Activated naive CD8-positive, alpha-beta T cell treated with anti-CD3 and anti-CD28 coated beads, Interleukin-2, amount 50 U/mL, for 16 hours (primary cell): ENCODE measurements around the gene NF1.
"Not testable (repeated sequence)": the region's sequence is repeated elsewhere in the genome, so short reads cannot be mapped to it uniquely, and the experiment has no call there.

Source experiments
- DNase-seq: peaks from one replicate; pipeline ENCODE4 v3.0.0-alpha.2; 2020; ENCODE audit warnings: low read depth, low spot score

NF1 gene, protein sequence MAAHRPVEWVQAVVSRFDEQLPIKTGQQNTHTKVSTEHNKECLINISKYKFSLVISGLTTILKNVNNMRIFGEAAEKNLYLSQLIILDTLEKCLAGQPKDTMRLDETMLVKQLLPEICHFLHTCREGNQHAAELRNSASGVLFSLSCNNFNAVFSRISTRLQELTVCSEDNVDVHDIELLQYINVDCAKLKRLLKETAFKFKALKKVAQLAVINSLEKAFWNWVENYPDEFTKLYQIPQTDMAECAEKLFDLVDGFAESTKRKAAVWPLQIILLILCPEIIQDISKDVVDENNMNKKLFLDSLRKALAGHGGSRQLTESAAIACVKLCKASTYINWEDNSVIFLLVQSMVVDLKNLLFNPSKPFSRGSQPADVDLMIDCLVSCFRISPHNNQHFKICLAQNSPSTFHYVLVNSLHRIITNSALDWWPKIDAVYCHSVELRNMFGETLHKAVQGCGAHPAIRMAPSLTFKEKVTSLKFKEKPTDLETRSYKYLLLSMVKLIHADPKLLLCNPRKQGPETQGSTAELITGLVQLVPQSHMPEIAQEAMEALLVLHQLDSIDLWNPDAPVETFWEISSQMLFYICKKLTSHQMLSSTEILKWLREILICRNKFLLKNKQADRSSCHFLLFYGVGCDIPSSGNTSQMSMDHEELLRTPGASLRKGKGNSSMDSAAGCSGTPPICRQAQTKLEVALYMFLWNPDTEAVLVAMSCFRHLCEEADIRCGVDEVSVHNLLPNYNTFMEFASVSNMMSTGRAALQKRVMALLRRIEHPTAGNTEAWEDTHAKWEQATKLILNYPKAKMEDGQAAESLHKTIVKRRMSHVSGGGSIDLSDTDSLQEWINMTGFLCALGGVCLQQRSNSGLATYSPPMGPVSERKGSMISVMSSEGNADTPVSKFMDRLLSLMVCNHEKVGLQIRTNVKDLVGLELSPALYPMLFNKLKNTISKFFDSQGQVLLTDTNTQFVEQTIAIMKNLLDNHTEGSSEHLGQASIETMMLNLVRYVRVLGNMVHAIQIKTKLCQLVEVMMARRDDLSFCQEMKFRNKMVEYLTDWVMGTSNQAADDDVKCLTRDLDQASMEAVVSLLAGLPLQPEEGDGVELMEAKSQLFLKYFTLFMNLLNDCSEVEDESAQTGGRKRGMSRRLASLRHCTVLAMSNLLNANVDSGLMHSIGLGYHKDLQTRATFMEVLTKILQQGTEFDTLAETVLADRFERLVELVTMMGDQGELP (N-terminal part only)

DNA sequence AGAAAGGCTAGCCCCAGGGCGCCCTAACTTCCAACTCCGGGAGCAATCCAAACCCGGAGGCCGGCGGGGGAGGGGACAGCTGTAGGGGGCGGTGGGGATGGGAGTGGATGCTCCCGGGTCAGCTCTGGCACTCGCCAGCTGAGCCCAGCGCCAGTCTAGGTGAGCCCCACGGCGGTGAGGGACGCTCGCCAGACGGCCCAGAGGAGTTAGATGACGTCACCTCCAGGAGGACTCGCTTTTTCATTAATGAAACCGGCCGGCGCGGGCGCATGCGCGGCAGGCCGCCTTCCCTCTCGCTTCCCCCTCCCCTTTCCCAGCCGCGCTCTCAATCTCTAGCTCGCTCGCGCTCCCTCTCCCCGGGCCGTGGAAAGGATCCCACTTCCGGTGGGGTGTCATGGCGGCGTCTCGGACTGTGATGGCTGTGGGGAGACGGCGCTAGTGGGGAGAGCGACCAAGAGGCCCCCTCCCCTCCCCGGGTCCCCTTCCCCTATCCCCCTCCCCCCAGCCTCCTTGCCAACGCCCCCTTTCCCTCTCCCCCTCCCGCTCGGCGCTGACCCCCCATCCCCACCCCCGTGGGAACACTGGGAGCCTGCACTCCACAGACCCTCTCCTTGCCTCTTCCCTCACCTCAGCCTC lies at the start of gene NF1:
TSS of gene NF1 (plus strand) at position 378 of the 636 bp plus-strand sequence. CDS start 333 bp downstream, outside the sequence.
- peak; percentile 66 for DNase-seq

DNA sequence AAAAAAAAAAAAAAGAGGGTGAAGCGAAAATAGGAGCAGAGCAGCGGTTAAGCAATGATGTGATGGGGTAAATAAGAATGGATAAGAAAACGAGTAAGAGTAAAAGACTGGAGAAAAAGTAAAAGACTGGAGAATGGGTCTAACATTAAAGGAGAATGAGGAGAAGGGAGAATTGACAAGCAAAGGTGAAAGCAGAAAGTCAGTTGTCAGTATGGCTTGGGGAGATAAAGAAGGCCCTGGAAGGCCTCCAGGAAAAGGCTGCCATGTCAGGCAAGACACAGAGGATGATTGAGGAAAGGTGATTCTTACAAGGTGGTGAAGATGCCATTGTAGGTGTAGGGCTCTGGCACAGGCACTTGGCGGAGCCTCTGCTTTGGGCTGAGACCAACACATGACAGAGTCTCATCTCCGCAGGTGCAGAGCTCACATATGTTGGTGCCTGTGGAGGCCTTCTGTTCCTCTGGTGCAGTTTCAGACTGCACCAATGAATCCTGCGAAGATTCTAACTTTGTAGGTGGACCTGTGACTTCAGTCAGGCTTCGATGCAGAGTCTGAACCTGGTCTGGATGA lies 47.8 kb upstream of the NF1 start:
- not testable (repeated sequence) for DNase-seq

DNA sequence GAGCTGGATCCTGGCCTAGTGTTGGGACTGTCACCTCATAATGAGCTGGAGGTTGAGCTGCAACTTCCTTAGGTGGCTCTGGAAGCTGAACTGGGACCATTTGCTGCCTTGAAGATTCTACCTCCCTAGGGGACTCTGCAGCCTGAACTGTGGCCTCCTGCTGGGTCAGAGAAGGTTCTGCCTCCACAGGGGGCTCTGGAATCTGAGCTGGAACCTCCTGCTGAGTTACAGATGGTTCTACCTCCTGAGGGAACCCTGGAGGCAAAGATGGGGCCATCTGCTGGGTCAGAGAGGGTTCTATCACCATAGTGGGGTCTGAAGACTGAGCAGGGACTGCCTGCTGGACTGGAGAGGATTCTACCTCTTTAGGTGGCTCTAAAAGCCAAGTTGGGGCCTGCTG lies 46.6 kb upstream of the NF1 start:
- no peak for DNase-seq

DNA sequence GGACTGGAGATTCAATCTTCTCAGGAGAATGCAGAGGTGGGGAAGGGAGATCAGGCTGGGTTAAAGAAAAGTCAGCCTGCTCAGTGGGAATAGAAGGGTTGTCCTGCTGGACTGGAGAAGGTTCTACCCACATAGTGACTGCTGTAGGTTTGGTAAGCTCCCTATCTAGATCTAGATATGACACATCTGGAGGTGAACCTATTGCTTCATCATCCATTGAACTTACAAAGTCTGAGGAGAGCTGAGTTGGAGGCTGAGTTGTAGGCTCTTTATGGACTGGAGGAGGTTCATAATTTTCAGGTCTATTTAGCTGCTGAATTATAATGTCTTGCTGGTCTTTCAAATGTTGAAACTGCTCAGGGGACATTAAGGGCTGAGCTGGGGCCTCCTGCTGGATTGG lies 46.0 kb upstream of the NF1 start:
- no peak for DNase-seq

DNA sequence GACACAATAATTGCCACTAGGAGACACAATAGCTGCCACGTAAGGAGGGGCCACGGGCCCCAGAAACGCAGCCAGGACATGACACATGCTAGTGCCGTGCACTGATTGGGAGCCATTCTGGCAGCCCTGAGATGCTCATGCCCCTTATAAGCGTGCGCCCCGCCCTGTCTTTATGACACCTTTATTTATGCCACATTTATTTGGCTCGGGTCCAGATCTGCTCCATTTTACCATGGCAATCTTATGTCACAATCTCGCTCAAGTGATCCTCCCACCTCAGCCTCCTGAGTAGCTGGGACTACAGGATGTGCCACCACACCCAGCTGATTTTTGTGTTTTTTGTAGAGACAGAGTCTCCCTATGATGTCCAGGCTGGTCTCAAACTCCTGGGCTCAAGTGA lies 43.8 kb upstream of the NF1 start:
- DNase-seq: no peak

DNA sequence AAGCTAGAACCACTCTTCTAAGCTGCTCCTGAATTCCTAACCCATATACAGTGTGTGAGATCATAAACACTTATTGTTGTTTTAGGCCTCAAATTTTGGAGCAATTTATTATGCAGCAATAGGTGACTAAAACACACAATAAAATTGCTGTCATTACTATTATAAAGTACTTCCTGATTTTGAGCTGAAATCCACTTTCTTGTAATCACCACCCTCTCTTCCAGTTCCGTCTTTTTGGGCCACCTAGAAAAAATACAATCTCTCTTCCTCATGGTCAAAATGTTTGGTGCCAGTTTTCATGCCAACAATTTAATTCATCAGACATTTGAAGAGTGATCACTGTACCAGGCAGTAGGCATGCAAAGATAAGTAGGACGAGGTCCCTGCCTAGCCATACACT lies 43.3 kb upstream of the NF1 start:
- DNase-seq: no peak

DNA sequence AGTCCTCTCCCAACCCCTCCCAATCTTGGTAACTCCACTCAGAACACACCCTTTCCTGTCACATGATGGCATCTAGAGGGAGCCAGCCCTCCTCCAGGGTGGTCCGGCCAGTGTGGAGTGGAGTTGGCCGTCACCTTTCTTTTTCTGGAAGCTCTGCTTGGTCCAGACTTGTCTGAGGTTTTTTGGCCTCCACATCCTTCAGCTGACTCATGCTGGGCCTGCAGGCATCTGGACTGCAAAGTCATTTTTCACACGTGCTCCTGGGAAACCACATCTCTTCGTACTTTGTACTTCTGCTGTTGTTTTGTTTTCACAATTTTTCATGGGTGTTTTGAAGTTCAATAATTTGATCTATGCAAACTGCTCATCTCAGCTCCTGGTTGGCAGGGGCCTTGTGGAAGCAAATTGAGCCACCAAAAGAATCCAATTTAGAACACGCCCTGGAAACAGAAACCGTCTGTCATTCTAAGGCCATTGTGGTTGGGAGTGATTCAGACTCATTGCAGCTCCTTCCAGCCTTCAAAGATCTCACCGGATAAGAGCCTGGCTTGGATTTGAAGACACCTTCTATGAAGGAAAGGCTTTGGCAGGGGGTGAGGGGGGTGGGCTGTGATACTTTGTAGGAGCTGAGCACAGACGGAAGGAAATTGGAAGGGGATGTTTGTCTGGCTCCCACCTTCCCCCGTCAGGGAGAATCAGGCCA lies 42.4 kb upstream of the NF1 start:
- DNase-seq: no peak

DNA sequence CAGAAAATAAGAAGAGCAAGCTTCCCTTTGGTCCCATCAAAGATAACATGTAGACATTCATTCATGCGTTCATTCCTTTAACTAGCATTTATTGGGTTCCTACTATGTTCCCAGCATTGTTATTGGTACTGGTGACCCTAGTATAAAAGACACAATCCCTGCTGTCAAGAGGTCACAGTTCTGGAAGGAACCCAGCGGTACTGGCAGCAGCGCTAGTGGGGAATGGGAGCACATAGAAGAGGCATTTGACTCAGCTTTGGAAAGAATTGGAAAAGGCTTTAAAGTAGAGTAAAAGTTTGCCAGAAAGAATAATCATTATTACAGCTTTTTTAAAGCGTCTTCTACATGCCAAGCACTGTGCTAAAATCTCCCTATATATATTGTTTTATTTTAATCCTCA lies 41.7 kb upstream of the NF1 start:
- no peak for DNase-seq

DNA sequence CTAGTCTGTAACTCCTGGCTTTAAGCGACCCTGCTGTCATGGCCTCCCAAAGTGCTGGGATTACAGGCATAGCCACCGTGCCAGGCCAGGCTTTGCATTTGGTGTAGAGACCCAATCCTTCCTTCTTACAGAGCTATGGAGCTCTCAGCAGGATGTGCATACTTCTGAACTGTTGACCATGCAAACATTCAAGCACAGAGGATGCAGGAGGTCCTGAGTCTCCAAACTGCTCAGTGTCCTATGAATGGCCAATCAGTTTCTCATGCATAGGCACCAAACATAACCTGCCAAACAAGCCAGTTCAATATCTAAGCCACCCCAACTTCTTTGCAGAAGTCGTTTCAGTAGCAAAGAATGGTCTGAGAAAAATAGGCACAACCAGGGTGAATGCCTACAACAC lies 40.0 kb upstream of the NF1 start:
- DNase-seq: no peak

DNA sequence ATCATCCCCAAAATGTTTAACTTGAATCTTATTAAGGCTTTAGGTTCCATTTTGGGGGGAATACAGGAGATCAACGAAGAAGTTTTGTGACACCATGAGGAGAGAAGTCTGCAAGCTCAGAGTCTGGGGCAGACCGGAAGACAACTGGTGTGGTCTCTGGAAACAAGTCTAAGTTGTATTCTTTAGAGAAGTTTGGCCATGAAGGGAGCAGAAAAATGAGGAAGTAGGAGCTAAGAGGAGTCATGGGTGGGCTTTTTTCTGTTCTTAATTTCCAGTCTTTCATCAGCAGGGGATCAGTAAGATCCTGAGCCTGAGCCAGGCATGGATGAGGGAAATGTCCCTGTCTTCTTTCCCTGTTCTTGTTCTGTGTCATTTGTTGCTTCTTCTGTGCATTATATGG lies 35.8 kb upstream of the NF1 start:
- no peak for DNase-seq

DNA sequence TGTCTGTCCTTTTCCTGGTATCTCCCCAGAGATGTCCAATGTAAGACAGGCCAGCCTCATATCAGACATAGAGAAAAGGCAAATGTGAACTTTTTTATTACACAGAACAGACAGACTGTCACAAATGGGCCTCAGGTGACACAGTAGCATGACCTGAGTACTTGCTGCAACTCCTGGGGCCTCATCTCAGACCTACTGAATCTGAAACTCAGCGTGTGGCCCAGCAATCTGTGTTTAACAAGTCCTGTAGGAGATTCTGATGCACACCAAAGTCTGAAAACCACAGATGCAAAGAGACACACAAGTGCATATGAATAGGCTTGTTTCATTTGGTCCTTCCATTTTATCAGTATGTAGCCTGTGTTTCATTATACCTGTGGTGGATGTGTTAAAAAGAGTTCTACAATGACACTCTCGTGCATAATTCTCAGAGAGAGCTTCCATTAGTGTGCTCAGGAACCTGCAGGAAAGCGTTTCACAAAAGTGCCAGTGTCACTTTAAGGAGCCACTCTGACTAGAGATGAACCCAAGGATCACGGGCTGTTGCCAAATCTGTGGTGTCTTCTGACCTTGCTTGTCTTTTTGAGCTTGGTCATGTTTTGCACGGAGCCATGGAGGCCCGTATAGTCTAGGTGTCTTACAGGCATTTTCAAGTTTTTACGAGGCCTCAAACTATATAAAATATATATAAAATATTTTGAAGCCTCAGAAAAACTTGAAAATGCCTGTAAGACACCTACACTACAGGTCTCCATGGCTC lies 33.8 kb upstream of the NF1 start:
- no peak for DNase-seq

DNA sequence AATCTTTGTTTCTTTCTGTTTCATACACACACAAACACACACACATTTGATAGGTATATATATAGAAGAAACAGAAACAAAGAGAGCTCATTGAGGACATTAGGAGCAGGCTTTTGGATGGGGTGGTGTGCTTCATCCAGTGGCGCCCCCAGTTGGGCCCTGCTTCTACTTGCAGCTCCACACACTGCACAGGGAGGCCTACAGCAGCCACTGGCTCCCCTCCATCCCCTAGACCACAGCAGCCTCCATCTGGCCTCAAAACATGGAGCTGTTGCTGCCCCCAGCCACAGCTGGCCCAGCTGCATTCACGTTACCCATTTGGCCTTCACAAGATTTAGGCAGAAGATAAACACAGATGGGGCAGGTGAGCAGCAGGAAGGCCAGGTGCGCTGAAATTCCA lies 33.1 kb upstream of the NF1 start:
- no peak for DNase-seq

DNA sequence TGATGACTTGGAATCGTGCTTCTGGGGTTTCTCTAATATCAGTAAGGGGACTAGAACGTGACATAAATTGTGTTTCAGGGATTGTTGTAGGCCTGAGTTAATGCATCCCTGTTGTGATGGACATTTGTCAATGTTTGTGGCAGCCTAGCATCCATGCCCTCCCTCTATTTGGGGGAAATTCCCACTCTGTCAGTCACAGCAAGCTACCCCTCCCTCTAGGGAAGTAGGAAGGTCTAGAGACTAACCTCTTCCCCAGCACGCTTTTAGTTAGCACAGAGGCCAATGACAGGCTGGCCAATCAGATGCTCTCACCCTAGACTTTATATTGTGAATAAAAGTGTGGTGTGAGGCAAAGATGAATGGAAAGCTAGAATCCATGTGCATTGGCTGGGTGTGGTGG lies 32.4 kb upstream of the NF1 start:
- DNase-seq: no peak

DNA sequence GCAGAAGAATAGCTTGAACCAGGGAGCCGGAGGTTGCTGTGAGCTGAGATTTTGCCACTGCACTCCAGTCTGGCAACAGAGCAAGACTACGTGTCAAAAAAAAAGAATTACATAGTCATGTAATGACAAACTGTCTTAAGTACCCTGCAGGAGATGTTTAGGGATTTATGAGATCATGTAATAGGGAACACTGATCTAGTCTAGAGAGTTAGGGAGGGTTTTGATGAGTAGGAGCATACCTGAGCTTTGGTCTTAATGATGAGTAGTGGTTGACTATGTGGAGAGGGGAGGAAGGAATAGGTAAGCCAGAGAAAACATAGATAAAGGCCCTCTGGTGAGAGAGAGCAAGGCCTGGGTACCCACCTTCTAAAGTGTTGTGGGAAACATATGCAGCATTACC lies 30.1 kb upstream of the NF1 start:
- no peak for DNase-seq

DNA sequence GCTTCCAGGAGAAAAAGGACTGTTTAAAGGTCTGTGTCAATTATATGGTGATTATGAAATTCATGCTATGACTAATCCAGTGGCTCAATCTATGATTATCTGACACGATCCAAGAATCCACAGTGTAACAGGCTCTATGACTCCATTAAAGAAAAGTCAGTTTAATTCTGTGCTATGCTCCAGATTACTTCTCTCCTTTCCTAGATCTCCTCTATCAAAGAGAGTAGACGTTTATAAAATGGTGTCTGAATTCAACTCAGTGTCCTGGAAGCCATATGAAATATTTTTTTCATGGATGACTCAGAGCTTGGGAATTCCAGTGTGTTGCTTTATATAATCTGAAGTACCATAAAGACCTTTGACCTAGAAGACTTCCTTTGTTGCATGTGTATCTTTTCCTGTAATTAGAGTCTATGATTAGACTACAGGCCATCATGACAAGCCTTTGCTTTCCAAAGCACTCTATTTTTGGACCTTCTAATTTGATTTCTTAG lies 27.0 kb upstream of the NF1 start:
- no peak for DNase-seq

DNA sequence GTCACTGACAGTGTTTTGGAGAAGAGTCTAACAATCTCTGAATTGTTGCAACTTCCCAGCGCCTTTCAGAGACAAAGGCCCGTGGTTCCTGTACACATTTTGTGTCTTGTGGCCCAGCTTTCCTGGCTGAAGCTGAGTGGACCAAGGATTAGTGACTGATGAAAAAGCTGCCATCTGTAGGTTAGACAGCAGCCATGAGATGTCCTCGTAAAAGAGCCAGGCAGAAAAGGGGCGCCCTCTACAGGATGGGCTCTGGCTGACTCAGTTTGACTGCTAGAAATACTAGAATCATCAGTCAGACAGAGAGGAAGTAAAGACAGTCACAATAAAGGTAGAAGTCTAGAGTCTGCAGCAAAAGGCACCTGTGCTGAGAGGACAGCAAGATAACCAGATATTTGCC lies 26.5 kb upstream of the NF1 start:
- no peak for DNase-seq

DNA sequence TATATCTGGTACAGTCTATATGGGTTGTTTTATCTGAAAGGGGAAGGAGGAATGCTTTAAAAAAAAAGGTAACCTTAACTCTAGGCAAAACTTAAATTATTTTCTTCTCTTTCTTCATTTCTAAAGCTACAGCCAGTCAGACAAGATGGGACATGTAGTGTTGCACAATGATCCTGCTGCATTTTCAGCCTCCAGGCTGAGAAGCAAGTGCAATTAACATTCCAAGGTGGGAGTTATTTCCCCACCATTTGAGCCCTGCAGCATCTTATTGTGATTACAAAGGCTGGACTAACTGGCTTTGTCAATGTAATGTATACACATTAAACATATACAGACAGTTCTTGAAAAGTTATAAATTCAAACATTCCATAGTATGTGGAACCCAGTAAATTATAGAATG lies 22.6 kb upstream of the NF1 start:
- no peak for DNase-seq

DNA sequence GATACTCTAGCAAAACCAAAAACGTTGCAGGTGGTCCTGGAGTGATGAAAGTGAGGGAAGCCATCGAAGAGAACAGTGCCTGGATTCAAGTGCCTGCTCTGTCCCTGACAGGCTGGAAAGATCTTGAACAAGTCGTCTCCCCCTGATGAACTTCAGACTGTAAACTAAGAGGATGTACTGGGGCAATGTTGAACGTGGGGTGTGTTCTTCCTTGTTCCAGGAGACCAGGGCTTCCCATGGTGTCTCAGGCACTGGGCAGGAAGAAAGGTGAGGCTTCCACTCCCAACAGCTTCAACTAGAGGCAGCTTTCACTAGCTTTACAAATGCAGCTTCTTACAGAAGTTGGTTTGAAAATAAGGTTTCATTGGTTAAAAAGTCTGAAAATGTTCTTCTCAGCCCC lies 21.4 kb upstream of the NF1 start:
- DNase-seq: no peak

DNA sequence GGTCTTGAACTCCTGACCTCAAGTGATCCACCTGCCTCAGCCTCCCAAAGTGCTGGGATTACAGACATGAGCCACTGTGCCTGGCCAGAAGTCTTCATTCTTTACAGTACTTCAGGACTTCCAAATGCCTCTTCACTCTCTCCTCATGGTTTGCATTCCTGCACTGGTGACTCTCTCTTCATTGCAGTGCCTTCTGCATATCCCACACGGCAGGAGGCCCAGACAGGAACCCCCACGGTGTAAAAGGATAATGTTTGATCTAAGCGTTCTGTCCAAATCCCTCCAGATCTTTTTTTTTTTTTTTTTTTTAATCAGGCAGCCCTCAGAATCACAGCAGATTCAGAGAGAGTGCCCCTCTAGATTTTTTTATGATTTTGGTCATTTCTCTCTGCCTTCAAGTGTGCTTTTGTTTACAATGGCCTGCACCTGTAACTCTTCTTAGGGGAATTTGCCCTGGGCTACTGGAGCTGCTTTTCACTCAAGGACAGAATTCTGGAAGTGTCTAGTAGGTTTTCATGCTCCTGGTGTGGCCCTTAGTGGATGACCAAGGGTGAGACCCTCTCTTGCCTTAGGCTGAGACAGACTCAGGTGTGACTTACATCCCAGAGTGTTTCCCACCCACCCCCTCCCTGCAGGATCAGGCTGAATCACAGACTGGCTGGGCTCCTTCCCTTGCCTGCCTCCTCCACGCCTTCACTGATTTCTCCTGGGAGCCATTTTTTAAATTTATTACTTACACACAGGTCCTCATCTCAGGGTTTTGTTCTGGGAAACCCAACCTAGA lies 19.8 kb upstream of the NF1 start:
- DNase-seq: no peak
